Measurements from ENCODE around the gene FRYL. TPM values are rescaled to one million over a fixed set of nuclear protein-coding genes. Genes with fewer than 3 reads are reported as not detected.

FRYL gene
- total RNA-seq, 1 donor: 44.0 TPM

DNA sequence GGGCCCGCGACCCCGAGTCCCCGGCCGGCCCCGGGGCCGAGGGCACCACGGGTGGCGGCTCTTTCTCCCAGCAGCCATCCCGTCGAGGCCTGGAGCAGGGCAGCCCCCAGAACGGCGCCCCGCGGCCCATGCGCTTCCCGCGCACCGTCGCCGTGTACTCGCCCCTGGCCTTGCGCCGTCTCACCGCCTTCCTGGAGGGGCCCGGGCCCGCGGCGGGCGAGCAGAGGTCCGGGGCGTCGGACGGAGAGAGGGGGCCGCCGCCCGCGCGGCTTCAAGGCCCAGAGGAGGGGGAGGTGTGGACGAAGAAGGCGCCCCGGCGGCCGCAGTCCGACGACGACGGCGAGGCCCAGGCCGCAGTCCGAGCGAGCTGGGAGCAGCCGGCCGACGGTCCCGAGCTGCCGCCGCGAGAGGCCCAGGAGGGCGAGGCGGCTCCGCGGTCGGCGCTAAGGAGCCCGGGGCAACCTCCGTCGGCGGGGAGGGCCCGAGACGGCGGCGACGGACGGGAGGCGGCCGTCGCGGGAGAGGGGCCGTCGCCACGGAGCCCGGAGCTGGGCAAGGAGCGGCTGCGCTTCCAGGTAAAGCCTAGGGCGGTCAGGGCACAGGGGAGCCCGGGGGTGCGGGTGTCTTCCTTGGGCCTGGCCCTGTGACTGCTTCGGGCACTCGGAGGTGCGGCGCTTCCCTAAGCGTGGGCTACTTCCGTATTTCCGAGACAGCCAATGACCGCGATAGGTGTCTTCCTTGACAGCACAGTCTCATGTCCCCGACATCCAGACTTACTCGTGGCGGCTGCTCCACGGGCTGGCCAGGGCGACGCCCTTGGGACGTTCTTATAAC is 289.2 kb downstream of the FRYL start:
- TF ChIP-seq CTCF (IDR thresholded peaks at IDR 0.05; ENCODE audit: insufficient read depth, low read depth, low read length): no peak
- no peak overlapping the region for H3K4me3 ChIP-seq (ENCODE audit: low read depth, low read length)
- no peak for DNase-seq (ENCODE audit: low read depth)

GRCh38 chr4:48490012-48490679 is 289.9 kb downstream of the FRYL start, which contains the start of gene ZAR1:
TSS of gene ZAR1 (plus strand) at chr4:48490252. CDS start at chr4:48490292, 40 bp downstream.
- no peak for DNase-seq (ENCODE audit: low read depth)
- no peak for TF ChIP-seq CTCF (IDR thresholded peaks at IDR 0.05; ENCODE audit: insufficient read depth, low read depth, low read length)
- peak within 1 kb of the TSS; percentile 9 for H3K4me3 ChIP-seq (ENCODE audit: low read depth, low read length)

GRCh38 chr4:48489683-48490011 is 290.4 kb downstream of the FRYL start:
- no peak overlapping the region for H3K4me3 ChIP-seq (ENCODE audit: low read depth, low read length)
- no peak for TF ChIP-seq CTCF (IDR thresholded peaks at IDR 0.05; ENCODE audit: insufficient read depth, low read depth, low read length)
- no peak for DNase-seq (ENCODE audit: low read depth)

DNA sequence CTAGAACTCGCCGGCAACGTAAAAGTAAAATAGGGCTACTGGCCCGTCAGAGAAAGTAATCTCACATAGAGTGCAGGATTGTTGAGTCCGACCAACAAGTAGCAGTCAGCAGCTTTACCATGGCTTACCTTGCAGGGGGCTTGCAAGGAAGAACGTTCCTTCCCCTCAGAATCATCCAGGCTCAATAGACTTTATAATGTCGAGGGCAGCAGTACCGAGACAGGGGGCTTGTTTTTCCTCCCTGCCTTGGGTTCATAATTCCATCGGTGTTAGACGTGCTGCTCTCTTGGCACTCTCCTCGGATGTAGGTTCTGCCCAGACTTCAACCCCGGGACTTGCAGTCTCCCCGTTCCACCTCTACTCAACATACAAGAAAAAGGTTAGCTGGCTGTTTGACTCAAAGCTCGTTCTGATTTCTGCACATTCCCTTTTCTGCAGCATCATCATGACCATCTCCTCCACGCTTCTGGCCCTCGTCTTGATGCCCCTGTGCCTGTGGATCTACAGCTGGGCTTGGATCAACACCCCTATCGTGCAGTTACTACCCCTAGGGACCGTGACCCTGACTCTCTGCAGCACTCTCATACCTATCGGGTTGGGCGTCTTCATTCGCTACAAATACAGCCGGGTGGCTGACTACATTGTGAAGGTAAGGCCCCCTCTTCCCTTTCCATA is 295.4 kb downstream of the FRYL start:
- no peak overlapping the region for H3K4me3 ChIP-seq (ENCODE audit: low read depth, low read length)
- no peak for DNase-seq (ENCODE audit: low read depth)
- no peak for TF ChIP-seq CTCF (IDR thresholded peaks at IDR 0.05; ENCODE audit: insufficient read depth, low read depth, low read length)

- DNase-seq (ENCODE audit: low read depth): no peak
- H3K4me3 ChIP-seq (ENCODE audit: low read depth, low read length): no peak overlapping the region
- no peak for TF ChIP-seq CTCF (IDR thresholded peaks at IDR 0.05; ENCODE audit: insufficient read depth, low read depth, low read length)
Observed at GRCh38 chr4:48483777-48484493, 296.1 kb downstream of the FRYL start.

DNA sequence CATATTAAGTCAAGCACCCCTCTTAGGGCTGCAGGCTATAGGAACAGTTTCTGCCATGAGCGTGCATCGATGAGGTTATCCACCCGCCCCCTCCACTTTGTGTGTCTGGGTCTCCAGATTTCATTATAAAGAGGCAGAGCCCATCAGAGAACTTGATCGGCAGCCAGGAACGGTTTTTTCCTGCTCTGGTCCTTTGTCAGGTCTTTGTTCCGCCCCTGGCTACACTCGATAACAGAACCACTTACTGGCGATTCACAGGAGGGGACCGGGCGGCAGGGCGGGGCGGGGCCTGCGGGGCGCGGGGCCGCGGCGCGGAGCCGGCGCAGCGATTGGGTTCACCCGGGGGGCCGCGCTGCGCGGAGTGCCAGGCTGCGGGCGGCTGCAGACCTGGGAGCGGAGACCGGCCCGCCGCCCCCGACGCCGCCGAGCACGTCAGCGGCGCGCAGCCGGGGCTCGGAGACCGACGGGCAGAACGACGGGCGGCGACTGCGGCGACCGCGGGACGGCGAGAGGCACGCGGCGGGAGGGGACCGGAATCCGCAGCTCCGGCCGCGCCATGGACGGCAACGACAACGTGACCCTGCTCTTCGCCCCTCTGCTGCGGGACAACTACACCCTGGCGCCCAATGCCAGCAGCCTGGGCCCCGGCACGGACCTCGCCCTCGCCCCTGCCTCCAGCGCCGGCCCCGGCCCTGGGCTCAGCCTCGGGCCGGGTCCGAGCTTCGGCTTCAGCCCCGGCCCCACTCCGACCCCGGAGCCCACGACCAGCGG is 296.9 kb downstream of the FRYL start, which contains the start of gene SLC10A4:
Gene SLC10A4 (plus strand): TSS at position 338 of the 771 bp plus-strand sequence. CDS start 219 bp downstream, at position 557.
- peak within 1 kb of the TSS; percentile 25 for H3K4me3 ChIP-seq (ENCODE audit: low read depth, low read length)
- no peak for TF ChIP-seq CTCF (IDR thresholded peaks at IDR 0.05; ENCODE audit: insufficient read depth, low read depth, low read length)
- DNase-seq (ENCODE audit: low read depth): no peak
